GM18870 (cell line): ENCODE results near the gene LRP1B.

Source experiments
- ATAC-seq: cut with Tn5 transposase; IDR thresholded peaks from one replicate; pipeline ENCODE4 v1.9.1; 2021; ENCODE audit warnings: moderate library complexity; ENCODE audit not compliant: unreplicated experiment

Gene LRP1B

GRCh38 chr2:142131010-142131669 is at the start of gene LRP1B:
Gene LRP1B, minus strand, starts transcription at chr2:142131016. Its CDS starts 287 bp downstream, at chr2:142130729.
- ATAC-seq, result peak; percentile 53

- no peak for ATAC-seq
These were observed 48.9 kb upstream of the LRP1B start for GRCh38 chr2:142179686-142180085.

GRCh38 chr2:142178604-142179003 is 47.8 kb upstream of the LRP1B start:
- ATAC-seq, result no peak

GRCh38 chr2:142176941-142177340 is 46.1 kb upstream of the LRP1B start:
- no peak for ATAC-seq

- no peak for ATAC-seq
These were observed 45.1 kb upstream of the LRP1B start for GRCh38 chr2:142175813-142176338.

GRCh38 chr2:142174176-142174575 is 43.4 kb upstream of the LRP1B start:
- no peak for ATAC-seq

GRCh38 chr2:142170847-142171246 is 40.0 kb upstream of the LRP1B start:
- no peak for ATAC-seq

- ATAC-seq, result peak; percentile 98
These were observed 35.0 kb upstream of the LRP1B start for GRCh38 chr2:142165790-142166189.

- ATAC-seq, result no peak
These were observed 22.8 kb upstream of the LRP1B start for GRCh38 chr2:142153601-142154000.

- no peak for ATAC-seq
These were observed 19.6 kb upstream of the LRP1B start for GRCh38 chr2:142150453-142150852.

GRCh38 chr2:142144547-142144946 is 13.7 kb upstream of the LRP1B start:
- ATAC-seq, result no peak

GRCh38 chr2:142142595-142142994 is 11.8 kb upstream of the LRP1B start:
- ATAC-seq, result no peak

GRCh38 chr2:142140434-142140845 is 9.6 kb upstream of the LRP1B start:
- peak; percentile 56 for ATAC-seq

GRCh38 chr2:142139384-142139783 is 8.6 kb upstream of the LRP1B start:
- ATAC-seq, result no peak

- no peak for ATAC-seq
These were observed 5.8 kb upstream of the LRP1B start for GRCh38 chr2:142136571-142136970.

- no peak for ATAC-seq
These were observed 4.1 kb upstream of the LRP1B start for GRCh38 chr2:142134911-142135310.

GRCh38 chr2:142130111-142131009 is 456 bp downstream of the LRP1B start:
- peak; percentile 17 for ATAC-seq

GRCh38 chr2:142128105-142128504 is 2.7 kb downstream of the LRP1B start:
- ATAC-seq, result no peak

GRCh38 chr2:142127248-142127647 is 3.6 kb downstream of the LRP1B start:
- no peak for ATAC-seq

GRCh38 chr2:142124706-142125105 is 6.1 kb downstream of the LRP1B start:
- ATAC-seq, result no peak

- no peak for ATAC-seq
These were observed 11.5 kb downstream of the LRP1B start for GRCh38 chr2:142119347-142119746.

GRCh38 chr2:142112757-142113221 is 18.0 kb downstream of the LRP1B start:
- no peak for ATAC-seq
